ENCODE results near the gene ARHGAP31.

GRCh38 chr3:119323723-119324085 is 29.5 kb downstream of the ARHGAP31 start:
- TF ChIP-seq CTCF (IDR thresholded peaks at IDR 0.05; ENCODE audit: poor library complexity, severe bottlenecking) (no peak), SMC3 (conservative IDR thresholded peaks at IDR 0.05; ENCODE audit: poor library complexity) (no peak), EZH2 (IDR thresholded peaks at IDR 0.05; ENCODE audit: borderline replicate concordance, insufficient read depth, low read length, poor library complexity, severe bottlenecking) (no peak), POLR2AphosphoS5 (IDR thresholded peaks at IDR 0.05) (no peak), EP300 (conservative IDR thresholded peaks at IDR 0.05; ENCODE audit: poor library complexity, severe bottlenecking) (no peak), TAF1 (IDR thresholded peaks at IDR 0.05; ENCODE audit: low read depth) (no peak), REST (IDR thresholded peaks at IDR 0.05; ENCODE audit: borderline replicate concordance) (no peak), MXI1 (conservative IDR thresholded peaks at IDR 0.05; ENCODE audit: poor library complexity, severe bottlenecking) (no peak)

Data from neural cell (in vitro differentiated cells).